Nephron progenitor cell (in vitro differentiated cells): Measurements from ENCODE around the gene CISH.
A peak's percentile ranks its signal among the peaks of the same experiment; 100 is the strongest.

Source experiments
- DNase-seq: peaks from one replicate; pipeline ENCODE4 v3.0.0; 2021
- H3K27ac Mint-ChIP-seq: 2 replicates; pipeline ENCODE4 v1.8.0; 2021; ENCODE audit warnings: mild to moderate bottlenecking, moderate library complexity, mixed read lengths
- H3K27me3 Mint-ChIP-seq: 2 replicates; pipeline ENCODE4 v1.8.0; 2021; ENCODE audit warnings: mild to moderate bottlenecking, low read depth, mixed read lengths; ENCODE audit not compliant: poor library complexity
- H3K36me3 Mint-ChIP-seq: 2 replicates; pipeline ENCODE4 v1.8.0; 2021; ENCODE audit warnings: low read depth, mixed read lengths
- H3K4me1 Mint-ChIP-seq: 2 replicates; pipeline ENCODE4 v1.8.0; 2021; ENCODE audit warnings: mixed read lengths
- H3K4me3 Mint-ChIP-seq: 2 replicates; pipeline ENCODE4 v1.8.0; 2021; ENCODE audit warnings: mild to moderate bottlenecking, moderate library complexity, mixed read lengths
- H3K9me3 Mint-ChIP-seq: 2 replicates; pipeline ENCODE4 v1.8.0; 2021; ENCODE audit warnings: mild to moderate bottlenecking, moderate library complexity, mixed read lengths
- CTCF ChIP-seq: fragments of 200-600 bp; sonication (generic); IDR thresholded peaks from 2 replicates; pipeline ENCODE4 v1.5.0; 2021; ENCODE audit warnings: antibody characterized with exemption

The CISH gene

GRCh38 chr3:50626401-50626800 lies 14.8 kb upstream of the CISH start:
- Mint-ChIP-seq H3K27me3 (peaks cover 9% of the 10 kb centered on the region), H3K4me3 (no peak overlapping the region), H3K4me1 (peaks cover 38% of the 10 kb centered on the region), H3K9me3 (no peaks in the 10 kb centered on the region), H3K27ac (no peak overlapping the region), H3K36me3 (no peaks in the 10 kb centered on the region)
- no peak for DNase-seq
- no peak for TF ChIP-seq CTCF

- H3K4me1 Mint-ChIP-seq, result peaks cover 32% of the 10 kb centered on the region
- H3K4me3 Mint-ChIP-seq, result no peak overlapping the region
- H3K9me3 Mint-ChIP-seq, result no peaks in the 10 kb centered on the region
- TF ChIP-seq CTCF, result no peak
- peaks cover 9% of the 10 kb centered on the region for H3K27me3 Mint-ChIP-seq
- no peak for DNase-seq
- peak overlapping the region; percentile 95 for H3K27ac Mint-ChIP-seq
- no peaks in the 10 kb centered on the region for H3K36me3 Mint-ChIP-seq
Measured at GRCh38 chr3:50625231-50626182, 13.9 kb upstream of the CISH start.

GRCh38 chr3:50624634-50625033 lies 13.1 kb upstream of the CISH start:
- no peak for DNase-seq
- H3K36me3 Mint-ChIP-seq, result no peaks in the 10 kb centered on the region

GRCh38 chr3:50623840-50624474 lies 12.4 kb upstream of the CISH start:
- Mint-ChIP-seq H3K4me3 (no peak overlapping the region), H3K4me1 (peaks cover 32% of the 10 kb centered on the region), H3K27me3 (peaks cover 9% of the 10 kb centered on the region), H3K9me3 (no peaks in the 10 kb centered on the region), H3K36me3 (no peaks in the 10 kb centered on the region), H3K27ac (peak overlapping the region; percentile 10)
- DNase-seq, result no peak
- no peak for TF ChIP-seq CTCF

More at GRCh38 chr3:50624634-50625033, 13.1 kb upstream of the CISH start:
- Mint-ChIP-seq H3K9me3 (no peaks in the 10 kb centered on the region), H3K27ac (no peak overlapping the region), H3K27me3 (peaks cover 9% of the 10 kb centered on the region), H3K4me1 (peaks cover 32% of the 10 kb centered on the region), H3K4me3 (no peak overlapping the region)
- no peak for TF ChIP-seq CTCF

- no peak for TF ChIP-seq CTCF
- Mint-ChIP-seq H3K4me1 (peaks cover 29% of the 10 kb centered on the region), H3K27me3 (peaks cover 9% of the 10 kb centered on the region), H3K4me3 (no peak overlapping the region), H3K36me3 (no peaks in the 10 kb centered on the region), H3K9me3 (no peaks in the 10 kb centered on the region), H3K27ac (no peak overlapping the region)
- no peak for DNase-seq
Measured at GRCh38 chr3:50622881-50623280, 11.3 kb upstream of the CISH start.
